MG63 (cell line): ENCODE results near the gene PALB2. TPM values are rescaled to one million over a fixed set of nuclear protein-coding genes. Genes with fewer than 3 reads are reported as not detected.
A peak's percentile ranks its signal among the peaks of the same experiment; 100 is the strongest.
"Not testable (repeated sequence)": the region's sequence is repeated elsewhere in the genome, so short reads cannot be mapped to it uniquely, and the experiment has no call there.

Experiments used
- DNase-seq: peaks from one replicate; pipeline ENCODE4 v3.0.0-alpha.2; 2020
- H3K27me3 ChIP-seq: fragments of 250-450 bp; sonication (Bioruptor Pico); 2 replicates; pipeline ENCODE4 v1.5.1; 2020; ENCODE audit warnings: mild to moderate bottlenecking, moderate library complexity
- H3K36me3 ChIP-seq: fragments of 250-450 bp; sonication (Bioruptor Pico); 2 replicates; pipeline ENCODE4 v1.5.1; 2020; ENCODE audit warnings: mild to moderate bottlenecking, moderate library complexity
- H3K4me3 ChIP-seq: fragments of 250-450 bp; sonication (Bioruptor Pico); 2 replicates; pipeline ENCODE4 v1.5.1; 2020; ENCODE audit warnings: mild to moderate bottlenecking, moderate library complexity
- H3K9me3 ChIP-seq: fragments of 250-450 bp; sonication (Bioruptor Pico); 2 replicates; pipeline ENCODE4 v1.5.1; 2020; ENCODE audit warnings: mild to moderate bottlenecking, moderate library complexity
- total RNA-seq: library from RNA; depleted of rRNA; stranded (reverse); fragments of >200 nt; shearing (Covaris generic); gene quantifications from 2 replicates; pipeline ENCODE4 v1.2.3, GENCODE V29; 2014; ENCODE audit warnings: low replicate concordance

The PALB2 gene
- total RNA-seq, 1 experiment from 2014 or later, result 15.4 TPM

DNA sequence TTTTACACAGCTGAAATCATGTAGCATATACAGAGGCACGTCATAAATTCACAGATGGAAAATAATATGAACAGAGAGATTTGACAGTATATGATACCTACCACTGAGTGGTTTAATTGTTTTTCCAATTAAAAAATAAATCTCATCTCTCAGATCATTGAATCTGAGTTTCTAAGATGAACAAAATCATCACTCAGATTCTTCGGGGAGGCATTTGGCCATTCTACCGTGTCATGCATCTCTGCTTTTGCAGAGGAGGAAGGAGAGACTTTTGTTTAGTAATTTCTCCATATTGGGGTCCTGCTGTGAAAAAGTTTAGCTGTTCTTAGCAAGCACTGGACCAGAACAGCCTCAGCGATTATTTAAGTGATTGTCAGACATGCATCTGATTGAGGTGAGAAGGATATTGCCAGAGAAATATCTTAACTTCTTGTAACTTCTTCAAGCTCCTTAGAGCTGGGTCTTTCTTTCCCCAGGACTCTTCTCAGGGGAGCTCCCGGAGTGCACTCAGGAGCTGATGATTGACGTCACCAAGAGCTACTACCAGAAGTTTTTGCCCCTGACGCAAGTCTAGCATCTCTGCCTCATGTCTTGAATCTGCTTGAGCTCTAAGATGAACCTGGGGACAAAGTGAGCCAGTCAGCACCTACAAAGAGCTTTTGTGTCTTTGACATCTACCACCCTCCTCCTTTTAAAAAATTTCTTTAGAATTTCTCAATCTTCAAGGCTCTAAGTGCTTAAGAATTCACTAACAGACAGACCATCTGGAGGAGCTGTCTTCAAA is 25.7 kb upstream of the PALB2 start:
- Histone ChIP-seq H3K9me3 (no peaks in the 10 kb centered on the region), H3K36me3 (peaks cover 86% of the 10 kb centered on the region), H3K27me3 (no peaks in the 10 kb centered on the region), H3K4me3 (no peak overlapping the region)
- DNase-seq, result no peak

GRCh38 chr16:23663918-23664317 is 22.8 kb upstream of the PALB2 start:
- no peak overlapping the region for H3K4me3 ChIP-seq
- H3K36me3 ChIP-seq, result peaks cover 90% of the 10 kb centered on the region
- no peak for DNase-seq
- H3K27me3 ChIP-seq, result no peaks in the 10 kb centered on the region
- no peaks in the 10 kb centered on the region for H3K9me3 ChIP-seq

- no peaks in the 10 kb centered on the region for H3K27me3 ChIP-seq
- H3K9me3 ChIP-seq, result no peaks in the 10 kb centered on the region
- H3K36me3 ChIP-seq, result peaks cover 72% of the 10 kb centered on the region
- no peak overlapping the region for H3K4me3 ChIP-seq
- no peak for DNase-seq
Observed at GRCh38 chr16:23651943-23652468, 10.9 kb upstream of the PALB2 start.

DNA sequence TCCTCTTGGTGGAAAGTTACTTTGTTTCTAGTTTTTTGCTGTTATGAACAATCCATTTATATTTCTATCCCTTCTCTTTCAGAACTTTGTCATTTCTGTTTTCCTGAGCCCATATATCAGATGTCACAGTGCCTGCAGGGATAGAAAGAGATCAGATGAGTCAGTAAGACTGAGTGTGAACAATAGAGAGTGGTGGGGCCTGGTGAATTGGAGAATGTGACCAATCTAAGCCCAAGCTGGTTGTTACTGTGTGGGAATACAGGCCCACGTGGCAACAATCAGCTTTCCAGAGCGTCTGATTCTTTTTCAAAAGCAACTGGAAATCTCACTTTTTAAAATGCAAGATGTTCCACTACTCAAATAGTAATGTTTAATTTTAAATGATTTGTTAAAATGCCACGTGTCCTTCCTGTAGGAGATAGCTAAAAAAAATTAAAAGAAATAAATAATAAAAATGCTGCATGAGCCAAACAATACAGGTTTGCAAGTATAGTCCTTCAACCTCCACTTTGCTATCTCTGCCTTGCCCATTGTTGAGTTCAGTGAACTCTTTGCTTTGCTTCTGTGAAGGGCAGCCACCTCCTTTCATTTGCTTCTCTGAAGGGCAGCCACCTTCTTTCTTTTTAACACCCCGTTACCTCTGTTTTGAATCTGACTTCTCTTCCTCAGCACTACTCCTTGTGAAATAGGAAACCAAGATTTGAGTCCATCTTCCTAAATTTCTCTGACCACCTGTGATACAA is 9.7 kb upstream of the PALB2 start:
- peaks cover 79% of the 10 kb centered on the region for H3K36me3 ChIP-seq
- DNase-seq, result no peak
- no peak overlapping the region for H3K4me3 ChIP-seq
- no peaks in the 10 kb centered on the region for H3K27me3 ChIP-seq
- no peaks in the 10 kb centered on the region for H3K9me3 ChIP-seq

DNA sequence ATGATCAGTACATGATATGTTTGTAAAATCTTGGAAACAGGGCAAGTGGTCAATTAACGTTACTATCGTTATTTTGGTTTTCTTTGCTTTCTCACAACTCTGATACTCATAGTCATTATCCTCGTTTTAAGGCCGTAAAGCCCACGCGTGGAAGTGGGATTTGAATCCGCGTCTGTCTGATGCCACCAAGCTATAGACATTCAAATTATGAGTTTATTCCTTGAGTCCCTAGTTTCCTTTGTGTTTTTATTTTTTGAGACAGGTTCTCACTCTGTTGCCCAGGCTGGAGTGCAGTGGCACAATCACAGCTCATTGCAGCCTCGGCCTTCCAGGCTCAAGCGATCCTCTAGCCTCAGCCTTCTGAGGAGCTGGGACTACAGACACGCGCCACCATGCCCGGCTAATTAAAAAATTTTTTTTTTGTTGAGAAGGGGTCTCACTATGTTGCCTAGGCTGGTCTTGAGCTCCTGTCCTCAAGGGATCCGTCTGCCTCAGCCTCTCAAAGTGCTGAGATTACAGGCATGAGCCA is 1.2 kb upstream of the PALB2 start:
- peaks cover 59% of the 10 kb centered on the region for H3K36me3 ChIP-seq
- no peaks in the 10 kb centered on the region for H3K27me3 ChIP-seq
- peak overlapping the region; percentile 78 for H3K4me3 ChIP-seq
- no peaks in the 10 kb centered on the region for H3K9me3 ChIP-seq
- DNase-seq, result no peak

DNA sequence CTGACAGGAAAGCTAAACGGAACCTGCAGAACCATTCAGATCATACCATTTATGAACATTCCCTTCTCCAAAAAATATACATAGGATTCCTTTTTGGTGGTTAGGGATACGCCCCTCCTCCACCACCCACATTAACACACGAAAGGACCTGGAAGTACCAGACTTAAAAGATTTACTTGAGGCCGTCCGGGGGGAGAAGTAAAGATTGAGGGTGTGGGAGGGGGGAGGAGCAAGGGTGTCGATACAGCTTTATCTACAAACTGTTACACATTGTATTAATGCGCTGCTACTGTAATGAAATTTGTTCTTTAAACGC is 537 bp downstream of the PALB2 start:
- H3K4me3 ChIP-seq, result peak overlapping the region; percentile 78
- H3K9me3 ChIP-seq, result no peaks in the 10 kb centered on the region
- no peaks in the 10 kb centered on the region for H3K27me3 ChIP-seq
- DNase-seq, result no peak
- peaks cover 53% of the 10 kb centered on the region for H3K36me3 ChIP-seq

DNA sequence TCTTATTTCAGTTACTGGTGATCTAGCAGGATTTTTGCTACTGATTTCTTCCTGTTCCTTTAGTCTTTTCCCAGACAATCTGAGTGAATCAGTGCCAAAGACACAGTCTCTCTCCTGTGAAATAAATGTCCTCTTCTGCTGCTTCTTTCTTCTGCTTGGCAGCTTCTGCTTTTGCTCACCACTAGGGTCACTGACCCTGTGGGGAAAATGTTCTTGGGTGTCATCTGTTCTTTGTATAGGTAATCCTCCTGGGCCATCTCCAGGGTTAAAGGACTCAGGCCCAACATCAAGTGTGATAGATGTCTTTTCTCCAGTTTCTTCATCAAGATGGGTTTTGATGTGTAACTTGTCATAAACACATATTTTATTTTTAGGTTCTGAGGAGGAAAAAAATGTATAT is 5.2 kb downstream of the PALB2 start:
- Histone ChIP-seq H3K36me3 (peaks cover 49% of the 10 kb centered on the region), H3K9me3 (no peaks in the 10 kb centered on the region), H3K4me3 (no peak overlapping the region), H3K27me3 (no peaks in the 10 kb centered on the region)
- no peak for DNase-seq

- Histone ChIP-seq H3K27me3 (no peaks in the 10 kb centered on the region), H3K4me3 (no peak overlapping the region), H3K9me3 (no peaks in the 10 kb centered on the region), H3K36me3 (peaks cover 58% of the 10 kb centered on the region)
- no peak for DNase-seq
Observed at GRCh38 chr16:23634461-23635036, 6.6 kb downstream of the PALB2 start.

- DNase-seq, H3K27me3 ChIP-seq, H3K9me3 ChIP-seq, H3K4me3 ChIP-seq: not testable (repeated sequence)
- H3K36me3 ChIP-seq, result peaks cover 62% of the 10 kb centered on the region
Observed at GRCh38 chr16:23631874-23632273, 9.2 kb downstream of the PALB2 start.

GRCh38 chr16:23629516-23629915 is 11.6 kb downstream of the PALB2 start:
- Histone ChIP-seq H3K4me3 (no peak overlapping the region), H3K36me3 (peaks cover 64% of the 10 kb centered on the region), H3K9me3 (no peaks in the 10 kb centered on the region), H3K27me3 (no peaks in the 10 kb centered on the region)
- DNase-seq, result no peak

DNA sequence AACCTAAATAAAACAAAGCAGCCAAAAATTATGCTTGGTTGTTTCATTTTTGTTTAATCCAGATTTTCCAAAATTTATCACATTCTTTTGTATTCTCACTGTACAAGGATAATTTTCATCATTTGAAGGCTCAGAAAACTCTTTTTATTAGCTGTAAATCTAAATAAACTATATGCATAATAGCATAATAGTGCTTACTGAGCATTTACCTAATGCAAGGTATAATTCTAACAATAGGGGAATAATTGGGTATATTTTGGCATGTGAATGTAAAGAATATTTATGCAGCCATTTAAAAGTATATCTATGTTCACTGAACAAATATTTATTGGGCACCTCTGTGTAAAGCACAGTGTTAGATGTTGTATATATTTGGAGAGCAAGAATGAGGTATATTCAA is 17.0 kb downstream of the PALB2 start:
- no peak for DNase-seq
- Histone ChIP-seq H3K9me3 (no peaks in the 10 kb centered on the region), H3K36me3 (peaks cover 75% of the 10 kb centered on the region), H3K4me3 (no peak overlapping the region), H3K27me3 (no peaks in the 10 kb centered on the region)

- Histone ChIP-seq H3K9me3 (no peaks in the 10 kb centered on the region), H3K4me3 (no peak overlapping the region), H3K27me3 (no peaks in the 10 kb centered on the region), H3K36me3 (peaks cover 65% of the 10 kb centered on the region)
- DNase-seq, result no peak
Observed at GRCh38 chr16:23615805-23616204, 25.3 kb downstream of the PALB2 start.

- no peak for DNase-seq
- peaks cover 52% of the 10 kb centered on the region for H3K36me3 ChIP-seq
- H3K27me3 ChIP-seq, result no peaks in the 10 kb centered on the region
- H3K9me3 ChIP-seq, result no peaks in the 10 kb centered on the region
- no peak overlapping the region for H3K4me3 ChIP-seq
Observed at GRCh38 chr16:23611936-23612335, 29.2 kb downstream of the PALB2 start.

GRCh38 chr16:23610905-23611304 is 30.2 kb downstream of the PALB2 start:
- H3K4me3 ChIP-seq, H3K9me3 ChIP-seq, DNase-seq, H3K27me3 ChIP-seq: not testable (repeated sequence)
- peaks cover 50% of the 10 kb centered on the region for H3K36me3 ChIP-seq

- DNase-seq, result no peak
- peaks cover 54% of the 10 kb centered on the region for H3K36me3 ChIP-seq
- H3K27me3 ChIP-seq, result no peaks in the 10 kb centered on the region
- no peak overlapping the region for H3K4me3 ChIP-seq
- H3K9me3 ChIP-seq, result no peaks in the 10 kb centered on the region
Observed at GRCh38 chr16:23609929-23610328, 31.2 kb downstream of the PALB2 start.

GRCh38 chr16:23608194-23608593 is 32.9 kb downstream of the PALB2 start:
- Histone ChIP-seq H3K27me3 (no peaks in the 10 kb centered on the region), H3K4me3 (no peak overlapping the region), H3K9me3 (no peaks in the 10 kb centered on the region), H3K36me3 (peaks cover 49% of the 10 kb centered on the region)
- DNase-seq, result peak; percentile 81

- Histone ChIP-seq H3K9me3 (no peaks in the 10 kb centered on the region), H3K27me3 (no peaks in the 10 kb centered on the region), H3K4me3 (no peak overlapping the region), H3K36me3 (peaks cover 50% of the 10 kb centered on the region)
- DNase-seq, result peak; percentile 64
Observed at GRCh38 chr16:23607726-23608125, 33.4 kb downstream of the PALB2 start.
